GM19328 (cell line): ENCODE measurements around the gene DIP2A.
"Not testable (repeated sequence)": the region's sequence is repeated elsewhere in the genome, so short reads cannot be mapped to it uniquely, and the experiment has no call there.

Source experiments
- ATAC-seq: cut with Tn5 transposase; IDR thresholded peaks from one replicate; pipeline ENCODE4 v1.9.1; 2021; ENCODE audit warnings: mild to moderate bottlenecking, moderate library complexity; ENCODE audit not compliant: unreplicated experiment

DIP2A gene

GRCh38 chr21:46424039-46424591, 34.6 kb upstream of the DIP2A start:
- ATAC-seq: no peak

- ATAC-seq: no peak
Measured at GRCh38 chr21:46424621-46425020, 34.1 kb upstream of the DIP2A start.

- ATAC-seq: no peak
Measured at GRCh38 chr21:46425041-46425440, 33.6 kb upstream of the DIP2A start.

- ATAC-seq: no peak
Measured at GRCh38 chr21:46425571-46425970, 33.1 kb upstream of the DIP2A start.

GRCh38 chr21:46426313-46427046, 32.2 kb upstream of the DIP2A start:
- ATAC-seq: no peak

- no peak for ATAC-seq
Measured at GRCh38 chr21:46427516-46427915, 31.2 kb upstream of the DIP2A start.

- no peak for ATAC-seq
Measured at GRCh38 chr21:46428286-46428685, 30.4 kb upstream of the DIP2A start.

GRCh38 chr21:46428987-46429710, 29.5 kb upstream of the DIP2A start:
- ATAC-seq: no peak

- no peak for ATAC-seq
Measured at GRCh38 chr21:46429754-46430681, 28.7 kb upstream of the DIP2A start.

GRCh38 chr21:46431448-46431847, 27.2 kb upstream of the DIP2A start:
- no peak for ATAC-seq

GRCh38 chr21:46431884-46432488, 26.7 kb upstream of the DIP2A start:
- no peak for ATAC-seq

- ATAC-seq: not testable (repeated sequence)
Measured at GRCh38 chr21:46433116-46433515, 25.6 kb upstream of the DIP2A start.

- no peak for ATAC-seq
Measured at GRCh38 chr21:46434322-46434958, 24.3 kb upstream of the DIP2A start.

GRCh38 chr21:46435786-46436227, 22.9 kb upstream of the DIP2A start:
- no peak for ATAC-seq

GRCh38 chr21:46436621-46437020, 22.1 kb upstream of the DIP2A start:
- no peak for ATAC-seq

- ATAC-seq: no peak
Measured at GRCh38 chr21:46437096-46437498, 21.6 kb upstream of the DIP2A start.

GRCh38 chr21:46437511-46437910, 21.2 kb upstream of the DIP2A start:
- ATAC-seq: no peak

- no peak for ATAC-seq
Measured at GRCh38 chr21:46438241-46438640, 20.4 kb upstream of the DIP2A start.

GRCh38 chr21:46439906-46440305, 18.8 kb upstream of the DIP2A start:
- no peak for ATAC-seq

- no peak for ATAC-seq
Measured at GRCh38 chr21:46441331-46441730, 17.4 kb upstream of the DIP2A start.
